ENCODE data around the gene ZRANB1. TPM values are rescaled to one million over a fixed set of nuclear protein-coding genes. Genes with fewer than 3 reads are reported as not detected.

Gene ZRANB1
- total RNA-seq, 1 donor from 2014 or later = 29.5 TPM

DNA sequence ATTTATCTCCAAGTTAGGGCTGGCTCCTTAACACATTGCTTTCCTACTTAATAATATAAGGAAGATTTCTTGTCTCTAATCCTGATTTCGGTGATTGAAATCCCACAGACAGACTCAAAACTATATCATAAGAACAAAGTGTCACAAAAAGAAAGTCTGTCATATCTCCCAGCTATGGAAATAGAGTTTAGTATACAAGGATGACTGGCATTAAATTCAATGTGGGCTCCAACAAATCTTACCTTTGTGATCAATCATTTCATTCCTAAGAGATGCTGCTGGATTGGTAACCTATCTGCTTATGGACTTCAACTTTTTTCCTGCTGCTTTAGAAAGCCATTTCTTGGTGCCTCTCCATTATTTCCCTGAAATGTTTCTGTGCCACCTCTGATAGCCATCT lies 39.5 kb upstream of the ZRANB1 start:
- DNase-seq (ENCODE audit: low read depth) = no peak
- TF ChIP-seq CTCF (IDR thresholded peaks at IDR 0.05; ENCODE audit: insufficient read depth, low read length, severe bottlenecking) = no peak
- Histone ChIP-seq H3K27me3 (ENCODE audit: control insufficient read depth, insufficient read depth, low read length) (peaks cover 3% of the 10 kb centered on the region), H3K36me3 (ENCODE audit: control insufficient read depth, insufficient read depth, low read length) (no peaks in the 10 kb centered on the region), H3K4me3 (ENCODE audit: low read depth, low read length) (no peak overlapping the region)
- no peak for FAIRE-seq

DNA sequence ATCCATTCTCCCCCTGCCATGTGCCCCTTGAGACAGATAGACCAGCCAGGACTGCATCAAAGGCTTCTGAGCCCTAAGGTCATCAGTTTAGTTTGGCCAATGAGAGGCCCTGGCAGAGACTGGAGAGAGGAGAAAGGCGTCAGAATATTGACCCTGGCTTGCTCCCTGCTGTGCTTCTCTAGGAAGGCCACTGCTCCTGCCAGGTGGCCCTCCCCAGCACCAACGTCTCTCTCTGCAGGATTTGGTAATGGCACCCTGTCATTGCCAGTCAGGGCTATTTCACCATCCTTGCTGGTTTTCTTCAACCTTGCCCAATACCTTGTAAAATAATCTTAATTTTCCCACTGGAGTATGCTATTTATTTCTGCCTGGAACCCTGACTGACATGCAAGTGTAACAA lies 38.8 kb upstream of the ZRANB1 start:
- no peak for DNase-seq (ENCODE audit: low read depth)
- FAIRE-seq = no peak
- H3K27me3 ChIP-seq (ENCODE audit: control insufficient read depth, insufficient read depth, low read length) = peaks cover 3% of the 10 kb centered on the region
- no peak overlapping the region for H3K4me3 ChIP-seq (ENCODE audit: low read depth, low read length)
- no peak for TF ChIP-seq CTCF (IDR thresholded peaks at IDR 0.05; ENCODE audit: insufficient read depth, low read length, severe bottlenecking)
- no peaks in the 10 kb centered on the region for H3K36me3 ChIP-seq (ENCODE audit: control insufficient read depth, insufficient read depth, low read length)

DNA sequence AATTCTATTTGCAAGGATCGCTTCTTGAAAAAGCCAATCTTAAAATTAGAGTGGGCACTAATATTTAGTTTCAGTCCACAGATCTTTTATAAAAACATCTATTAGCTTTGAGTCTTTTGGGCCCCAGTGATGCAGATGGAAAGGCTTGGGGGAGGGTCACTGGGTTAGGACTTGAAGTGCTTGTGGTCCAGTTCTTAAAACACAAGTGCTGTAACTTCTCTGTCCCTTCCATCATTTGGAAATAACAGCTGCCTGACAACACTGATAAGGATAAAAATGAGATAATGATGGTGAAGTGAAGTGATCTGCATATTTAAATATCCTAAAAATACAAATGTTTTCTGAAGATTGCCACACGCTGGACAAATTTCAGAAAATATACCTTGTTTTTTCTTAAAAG lies 37.1 kb upstream of the ZRANB1 start:
- H3K36me3 ChIP-seq (ENCODE audit: control insufficient read depth, insufficient read depth, low read length) = no peaks in the 10 kb centered on the region
- DNase-seq (ENCODE audit: low read depth) (no peak), FAIRE-seq (no peak)
- TF ChIP-seq CTCF (IDR thresholded peaks at IDR 0.05; ENCODE audit: insufficient read depth, low read length, severe bottlenecking) = no peak
- peaks cover 2% of the 10 kb centered on the region for H3K27me3 ChIP-seq (ENCODE audit: control insufficient read depth, insufficient read depth, low read length)
- no peak overlapping the region for H3K4me3 ChIP-seq (ENCODE audit: low read depth, low read length)

DNA sequence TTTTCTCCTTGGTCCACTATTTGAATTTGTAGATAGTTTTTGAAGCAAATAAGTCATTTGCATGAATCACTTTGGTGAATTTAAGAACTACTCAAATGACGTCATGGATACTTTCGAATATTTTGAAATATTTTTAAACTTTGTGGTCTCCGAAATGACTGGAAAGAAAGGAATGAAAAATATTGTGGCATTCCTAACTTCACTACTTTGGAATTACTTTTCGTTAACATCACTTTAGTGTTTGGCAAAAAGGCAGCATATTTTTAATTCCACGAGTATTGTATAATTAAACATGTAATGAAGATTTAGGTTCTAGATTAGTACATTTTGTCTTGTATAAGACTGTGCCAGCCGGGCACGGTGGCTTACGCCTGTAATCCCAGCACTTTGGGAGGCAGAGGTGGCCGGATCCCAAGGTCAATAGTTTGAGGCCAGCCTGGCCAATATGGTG lies 35.3 kb upstream of the ZRANB1 start:
- Histone ChIP-seq H3K27me3 (ENCODE audit: control insufficient read depth, insufficient read depth, low read length) (no peaks in the 10 kb centered on the region), H3K4me3 (ENCODE audit: low read depth, low read length) (no peak overlapping the region), H3K36me3 (ENCODE audit: control insufficient read depth, insufficient read depth, low read length) (no peaks in the 10 kb centered on the region)
- TF ChIP-seq CTCF (IDR thresholded peaks at IDR 0.05; ENCODE audit: insufficient read depth, low read length, severe bottlenecking) = no peak
- FAIRE-seq = no peak
- DNase-seq (ENCODE audit: low read depth) = no peak

DNA sequence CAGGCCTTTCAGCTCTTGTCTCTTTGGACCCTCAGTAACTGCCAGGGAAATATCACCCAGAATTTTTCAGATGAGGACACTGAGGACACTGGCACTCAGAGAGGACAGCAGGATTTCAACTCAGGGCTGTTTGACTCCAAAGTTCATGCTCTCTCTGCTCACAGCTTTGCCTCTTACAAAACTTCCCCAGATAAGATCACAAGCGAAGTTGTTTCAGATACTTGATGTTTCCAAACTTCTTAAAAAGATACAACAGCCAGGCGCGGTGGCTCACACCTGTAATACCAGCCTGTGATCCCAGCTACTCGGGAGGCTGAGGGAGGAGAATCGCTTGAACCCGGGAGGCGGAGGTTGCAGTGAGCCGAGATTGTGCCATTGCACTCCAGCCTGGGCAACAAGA lies 32.4 kb upstream of the ZRANB1 start:
- no peaks in the 10 kb centered on the region for H3K27me3 ChIP-seq (ENCODE audit: control insufficient read depth, insufficient read depth, low read length)
- H3K4me3 ChIP-seq (ENCODE audit: low read depth, low read length) = no peak overlapping the region
- no peak for TF ChIP-seq CTCF (IDR thresholded peaks at IDR 0.05; ENCODE audit: insufficient read depth, low read length, severe bottlenecking)
- FAIRE-seq = no peak
- no peaks in the 10 kb centered on the region for H3K36me3 ChIP-seq (ENCODE audit: control insufficient read depth, insufficient read depth, low read length)
- DNase-seq (ENCODE audit: low read depth) = no peak

Measured in bronchial epithelial cell (primary cell).